Mesenteric fat pad (tissue), 1 donor: ENCODE results near the gene KCNK6. TPM values are rescaled to one million over a fixed set of nuclear protein-coding genes. Genes with fewer than 3 reads are reported as not detected.

Source experiments
- DNase-seq: peaks from one replicate; pipeline ENCODE4 v3.0.0-alpha.2; 2020; ENCODE audit warnings: low spot score
- long read RNA-seq: library from polyadenylated mRNA; unstranded; transcript quantifications from one replicate; pipeline ENCODE4 v2.0.0, GENCODE V29; 2020
- total RNA-seq: library from RNA; stranded (reverse); fragmentation: NEBNext Ultra II Directional; extraction: Animal tissue kit (Norgen Biotek cat#: 25700); gene quantifications from one replicate; pipeline ENCODE4 v1.2.1, GENCODE V29; 2021
- donor health status: DM: yes; HTN: yes; CAD: no.

The KCNK6 gene
- total RNA-seq: 14.3 TPM
- long read RNA-seq, full-length matches to known transcripts: 73 of 133 reads
- long read RNA-seq, partial matches to known transcripts: 18 of 133 reads
- long read RNA-seq, other reads (novel, unspliced or antisense): 42 of 133 reads

- DNase-seq: no peak
Measured at GRCh38 chr19:38319421-38320258, at the start of gene KCNK6. Gene KCNK6, plus strand, starts transcription at chr19:38319845. Its CDS starts 106 bp downstream, at chr19:38319951.

GRCh38 chr19:38270587-38271167 is 49.0 kb upstream of the KCNK6 start:
- no peak for DNase-seq

GRCh38 chr19:38273499-38273898 is 46.1 kb upstream of the KCNK6 start:
- DNase-seq: no peak

DNA sequence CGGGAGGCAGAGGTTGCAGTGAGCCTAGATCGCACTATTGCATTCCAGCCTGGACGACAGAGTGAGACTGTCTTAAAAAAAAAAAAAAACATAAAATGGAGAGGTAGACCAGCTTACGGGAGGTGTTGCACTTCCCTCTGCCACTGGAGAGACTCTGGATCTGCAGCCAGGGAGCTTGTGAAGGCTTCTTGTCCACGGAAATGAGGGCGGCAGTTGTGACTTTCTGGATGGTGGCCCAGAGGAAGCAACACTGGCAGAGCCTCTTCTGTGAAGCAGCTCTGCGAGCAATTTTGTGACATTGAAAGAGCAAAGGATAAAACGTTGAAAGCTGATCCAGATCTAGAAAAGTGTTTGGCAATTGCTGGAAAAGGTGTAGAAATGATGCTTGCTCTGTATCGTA is 44.9 kb upstream of the KCNK6 start:
- DNase-seq: no peak

GRCh38 chr19:38276942-38277517 is 42.6 kb upstream of the KCNK6 start:
- no peak for DNase-seq

DNA sequence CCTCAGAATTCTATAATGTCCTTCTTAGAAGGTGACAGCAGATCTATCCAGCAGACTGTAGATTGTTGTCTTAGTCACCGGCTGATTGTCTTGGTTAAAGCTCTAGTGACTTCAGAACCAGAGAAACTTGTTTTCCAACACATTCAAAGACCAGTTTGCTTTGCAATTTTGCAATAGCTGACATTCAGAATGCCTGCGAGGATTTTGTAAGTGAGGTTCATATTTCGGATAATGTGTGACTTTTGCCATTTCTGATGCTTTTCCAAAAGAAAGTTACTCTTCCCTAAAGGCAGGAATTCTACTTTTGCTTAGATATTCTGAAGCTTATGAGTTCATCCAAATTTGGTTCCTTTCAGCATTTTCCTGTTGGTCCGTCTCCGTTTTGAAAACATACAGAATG is 42.1 kb upstream of the KCNK6 start:
- DNase-seq: no peak

- no peak for DNase-seq
Measured at GRCh38 chr19:38277969-38278680, 41.5 kb upstream of the KCNK6 start.

DNA sequence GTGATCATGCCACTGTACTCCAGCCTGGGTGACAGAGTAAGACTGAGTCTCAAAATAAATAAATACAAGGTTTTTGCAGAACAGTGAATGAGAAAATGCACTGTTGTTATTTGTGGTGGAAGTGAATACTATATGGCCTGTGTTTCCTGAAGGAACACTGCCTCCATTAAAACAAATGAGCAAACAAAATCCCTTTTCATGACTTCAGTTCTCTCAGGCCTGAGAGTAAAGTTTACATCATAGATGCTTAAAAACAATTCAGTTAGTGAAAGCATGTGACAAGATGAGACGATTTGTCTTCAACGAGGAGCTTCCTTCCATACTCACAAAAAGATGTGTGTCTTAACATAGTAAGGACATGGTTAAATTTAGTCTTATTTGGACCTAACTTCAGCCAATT is 40.9 kb upstream of the KCNK6 start:
- DNase-seq: no peak

DNA sequence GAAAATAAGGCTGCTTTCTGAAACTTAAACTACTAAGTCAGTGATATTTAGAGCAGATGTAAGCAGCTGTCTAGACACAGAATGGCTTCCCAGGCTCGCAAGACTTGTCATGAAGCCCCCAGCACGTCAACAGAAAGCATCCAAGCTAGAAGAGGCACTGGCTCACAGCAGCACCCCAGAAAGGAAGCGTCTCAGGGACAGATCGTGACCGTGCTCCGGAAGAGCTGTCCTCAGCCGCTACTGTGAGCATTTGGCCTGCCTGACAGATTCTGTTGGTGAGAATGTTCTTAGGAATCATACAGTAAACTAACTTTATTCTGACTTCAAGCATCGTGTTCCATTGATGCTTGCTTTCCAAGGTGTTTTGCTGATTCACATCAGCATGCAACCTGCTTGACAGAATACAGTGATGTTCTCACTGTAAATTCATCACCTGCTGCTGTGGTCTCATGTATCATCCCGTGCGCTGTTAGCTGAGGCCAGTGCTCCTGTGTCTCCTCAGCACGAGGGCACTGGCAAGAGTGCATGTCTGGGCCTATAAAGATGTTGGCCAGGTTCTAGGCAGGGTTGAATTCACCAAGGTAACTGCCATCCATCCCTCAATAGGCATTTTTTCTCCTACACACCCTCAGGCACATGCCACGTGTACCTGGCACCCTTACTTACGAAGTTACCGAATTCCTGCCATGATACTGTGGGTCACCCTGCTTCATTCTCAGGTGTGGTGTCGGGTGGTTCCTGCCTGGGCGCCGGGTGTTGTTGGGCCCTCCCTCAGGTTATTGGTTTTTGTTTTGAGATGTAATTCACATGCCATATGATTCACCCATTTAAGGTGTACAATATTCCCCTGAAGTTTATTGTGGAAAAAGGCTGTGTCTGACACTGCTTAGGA is 39.4 kb upstream of the KCNK6 start:
- DNase-seq: no peak

GRCh38 chr19:38281811-38282566 is 37.7 kb upstream of the KCNK6 start:
- DNase-seq: no peak

GRCh38 chr19:38283271-38283670 is 36.4 kb upstream of the KCNK6 start:
- no peak for DNase-seq

DNA sequence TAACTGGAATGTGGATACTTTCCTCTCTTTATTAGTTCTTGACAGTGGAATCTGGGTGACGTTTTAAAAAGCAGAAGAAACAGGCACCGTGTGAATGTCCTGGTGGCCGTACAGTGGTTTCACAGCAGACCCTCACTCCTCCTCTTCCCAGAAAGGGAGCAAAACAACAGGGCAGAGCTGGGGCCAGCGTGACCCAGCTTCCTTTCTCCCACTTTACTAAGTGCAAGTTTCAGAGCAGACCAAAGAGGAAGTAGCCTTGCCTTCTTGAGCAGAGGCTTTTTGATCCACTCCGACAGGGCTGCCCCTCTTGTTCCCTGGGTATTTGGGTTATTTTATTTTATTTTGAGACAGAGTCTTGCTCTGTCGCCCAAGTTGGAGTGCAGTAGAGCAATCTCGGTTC is 35.2 kb upstream of the KCNK6 start:
- DNase-seq: no peak

- no peak for DNase-seq
Measured at GRCh38 chr19:38285567-38285966, 34.1 kb upstream of the KCNK6 start.

GRCh38 chr19:38287604-38288003 is 32.0 kb upstream of the KCNK6 start:
- DNase-seq: no peak

GRCh38 chr19:38288123-38288855 is 31.4 kb upstream of the KCNK6 start:
- DNase-seq: no peak

DNA sequence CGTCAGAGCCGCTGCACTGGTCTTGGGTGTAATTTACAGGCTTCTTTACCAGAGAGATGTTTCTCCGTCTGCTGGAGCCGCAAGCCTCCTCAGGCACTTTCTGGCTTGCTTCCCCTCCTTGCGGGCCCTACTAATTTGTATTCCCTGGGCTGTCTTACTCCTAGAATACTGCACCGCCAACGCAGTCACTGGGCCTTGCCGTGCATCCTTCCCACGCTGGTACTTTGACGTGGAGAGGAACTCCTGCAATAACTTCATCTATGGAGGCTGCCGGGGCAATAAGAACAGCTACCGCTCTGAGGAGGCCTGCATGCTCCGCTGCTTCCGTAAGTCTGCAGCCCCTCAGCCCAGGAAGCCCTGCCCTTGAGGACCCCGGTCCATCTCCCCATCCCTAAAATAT is 29.7 kb upstream of the KCNK6 start:
- DNase-seq: no peak

- DNase-seq: no peak
Measured at GRCh38 chr19:38290631-38291147, 29.0 kb upstream of the KCNK6 start.

GRCh38 chr19:38291855-38292254 is 27.8 kb upstream of the KCNK6 start:
- DNase-seq: no peak

DNA sequence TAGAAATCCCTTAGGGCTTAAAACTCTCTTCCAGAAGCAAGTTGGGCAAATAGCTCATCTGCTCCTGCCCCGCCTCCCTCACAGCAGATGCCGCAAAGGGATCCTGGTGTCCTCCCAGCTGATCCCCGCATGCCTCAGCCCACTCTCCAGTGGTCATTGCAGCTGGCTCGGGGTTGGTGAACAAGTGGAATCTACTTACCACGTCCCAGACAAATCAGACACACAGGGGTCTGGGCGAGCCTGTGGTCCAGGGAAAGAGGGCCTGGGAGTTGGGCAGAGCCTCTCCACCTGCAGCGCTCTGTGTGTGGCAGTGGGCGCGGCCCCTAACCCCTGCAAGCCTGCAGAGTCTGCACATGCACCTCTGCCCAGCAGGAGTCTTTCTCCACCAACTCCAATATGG is 26.4 kb upstream of the KCNK6 start:
- DNase-seq: no peak
